ENCODE data around the gene CEACAM16.

CEACAM16 gene

GRCh38 chr19:44753932-44754749, 55.2 kb downstream of the CEACAM16 start (continued):
- TF ChIP-seq, protein P1, sequence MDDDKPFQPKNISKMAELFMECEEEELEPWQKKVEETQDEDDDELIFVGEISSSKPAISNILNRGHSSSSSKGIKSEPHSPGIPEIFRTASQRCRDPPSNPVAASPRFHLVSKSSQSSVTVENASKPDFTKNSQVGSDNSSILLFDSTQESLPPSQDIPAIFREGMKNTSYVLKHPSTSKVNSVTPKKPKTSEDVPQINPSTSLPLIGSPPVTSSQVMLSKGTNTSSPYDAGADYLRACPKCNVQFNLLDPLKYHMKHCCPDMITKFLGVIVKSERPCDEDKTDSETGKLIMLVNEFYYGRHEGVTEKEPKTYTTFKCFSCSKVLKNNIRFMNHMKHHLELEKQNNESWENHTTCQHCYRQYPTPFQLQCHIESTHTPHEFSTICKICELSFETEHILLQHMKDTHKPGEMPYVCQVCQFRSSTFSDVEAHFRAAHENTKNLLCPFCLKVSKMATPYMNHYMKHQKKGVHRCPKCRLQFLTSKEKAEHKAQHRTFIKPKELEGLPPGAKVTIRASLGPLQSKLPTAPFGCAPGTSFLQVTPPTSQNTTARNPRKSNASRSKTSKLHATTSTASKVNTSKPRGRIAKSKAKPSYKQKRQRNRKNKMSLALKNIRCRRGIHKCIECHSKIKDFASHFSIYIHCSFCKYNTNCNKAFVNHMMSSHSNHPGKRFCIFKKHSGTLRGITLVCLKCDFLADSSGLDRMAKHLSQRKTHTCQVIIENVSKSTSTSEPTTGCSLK (tag by site-specific recombination; IDR thresholded peaks at IDR 0.05) = no peak
- TF ChIP-seq ZNF366 (tag by site-specific recombination; conservative IDR thresholded peaks at IDR 0.05) (0 out of 2 replicates have a peak, but pooled peaks have one; percentile 16), MEIS1 (CRISPR knock-in tag; IDR thresholded peaks at IDR 0.05; ENCODE audit: borderline replicate concordance) (no peak), SP7 (tag by site-specific recombination; IDR thresholded peaks at IDR 0.05) (peak; percentile 58), ZNF704 (tag by site-specific recombination; IDR thresholded peaks at IDR 0.05) (no peak), KLF9 (tag by site-specific recombination; IDR thresholded peaks at IDR 0.05; ENCODE audit: low read depth) (peak; percentile 79), ZNF747 (tag by site-specific recombination; IDR thresholded peaks at IDR 0.05) (no peak), ZNF548 (tag by site-specific recombination; IDR thresholded peaks at IDR 0.05) (no peak), CTCF (tag by site-specific recombination; IDR thresholded peaks at IDR 0.05) (0 out of 2 replicates have a peak, but pooled peaks have one; percentile 24), EGR2 (tag by site-specific recombination; IDR thresholded peaks at IDR 0.05; ENCODE audit: low read depth) (peak; percentile 45; the same call in 1 of the 2 replicates), KLF1 (tag by site-specific recombination; IDR thresholded peaks at IDR 0.05) (peak; percentile 93)

GRCh38 chr19:44754750-44755080, 55.8 kb downstream of the CEACAM16 start:
- POLR2A ChIA-PET = interaction anchor here (0.5 to 2.2 kb wide), 5 partner anchors 11 to 65 kb away, joined by 3 to 9 read pairs (median 3); no protein-coding TSS in a partner anchor
- Histone ChIP-seq H3K36me3 (ENCODE audit: control insufficient read depth in 2 of 2, insufficient read depth in 1 of 2, low read length in 2 of 2) (peaks cover 8 to 19% of the 10 kb centered on the region in 2 experiments; a peak in 2 of 3 replicates), H3K4me1 (ENCODE audit: control insufficient read depth, insufficient read depth, low read length) (peaks cover 18% of the 10 kb centered on the region), H3K27ac (ENCODE audit: extremely low read depth, low read depth, low read length) (peak overlapping the region; percentile 42; the same call in 1 of the 2 replicates), H3K9me3 (ENCODE audit: control insufficient read depth, insufficient read depth, low read depth, low read length) (no peaks in the 10 kb centered on the region), H3K4me3 (ENCODE audit: low read depth, low read length) (no peak overlapping the region; the same call in 1 of the 2 replicates)
- CTCF ChIA-PET = interaction anchor here (0.5 to 4.8 kb wide), 6 partner anchors 12 to 30 kb away, joined by 3 to 26 read pairs (median 4); no protein-coding TSS in a partner anchor
- TF ChIP-seq ZNF777 (tag by site-specific recombination; IDR thresholded peaks at IDR 0.05; ENCODE audit: borderline replicate concordance) (no peak), ZNF558 (tag by site-specific recombination; IDR thresholded peaks at IDR 0.05) (no peak), ZEB2 (tag by site-specific recombination; IDR thresholded peaks at IDR 0.05) (no peak), ZNF660 (tag by site-specific recombination; IDR thresholded peaks at IDR 0.05) (no peak), ZNF433 (tag by site-specific recombination; IDR thresholded peaks at IDR 0.05; ENCODE audit: low read depth) (no peak), ZNF37A (tag by site-specific recombination; IDR thresholded peaks at IDR 0.05) (no peak), ZNF341 (tag by site-specific recombination; IDR thresholded peaks at IDR 0.05; ENCODE audit: low read depth) (no peak), ZNF571 (tag by site-specific recombination; IDR thresholded peaks at IDR 0.05) (no peak), ZNF544 (tag by site-specific recombination; IDR thresholded peaks at IDR 0.05) (no peak), YY1 (tag by site-specific recombination; IDR thresholded peaks at IDR 0.05) (no peak)
